ENCODE data around the gene ETV4. TPM values are rescaled to one million over a fixed set of nuclear protein-coding genes. Genes with fewer than 3 reads are reported as not detected.

The ETV4 gene
- total and polyA plus RNA-seq, 3 donors from 2014 or later, result 1.4 to 2.2 (median 1.6) TPM

- no peak overlapping the region for H3K4me3 ChIP-seq
- no peaks in the 10 kb centered on the region for H3K36me3 ChIP-seq (ENCODE audit: low read depth, missing control alignments)
- TF ChIP-seq POLR2A (IDR thresholded peaks at IDR 0.05) (no peak), CTCF (IDR thresholded peaks at IDR 0.05) (no peak)
- no peak overlapping the region for H3K27ac ChIP-seq
- H3K9me3 ChIP-seq, result no peaks in the 10 kb centered on the region
- H3K4me1 ChIP-seq, result no peaks in the 10 kb centered on the region
- DNase-seq, result no peak
- intact Hi-C loops (cut with DNase I; ENCODE audit: low total_unique reads), result no loop called here
- H3K27me3 ChIP-seq, result no peaks in the 10 kb centered on the region
- WGBS, 2 donors, result 75 to 91% methylated on average over 5 of the region's 5 CpGs
Observed at GRCh38 chr17:43558805-43559160, 12.6 kb upstream of the ETV4 start.

GRCh38 chr17:43556292-43556691 is 10.2 kb upstream of the ETV4 start:
- 67% methylated on average over 5 of the region's 5 CpGs for WGBS, 2 donors
- peaks cover 3% of the 10 kb centered on the region for H3K4me1 ChIP-seq
- no peak overlapping the region for H3K4me3 ChIP-seq
- DNase-seq, result no peak
- H3K36me3 ChIP-seq (ENCODE audit: low read depth, missing control alignments), result no peaks in the 10 kb centered on the region
- H3K27ac ChIP-seq, result no peak overlapping the region
- no peak for TF ChIP-seq POLR2A (IDR thresholded peaks at IDR 0.05)
- TF ChIP-seq CTCF (IDR thresholded peaks at IDR 0.05), result no peak
- no peaks in the 10 kb centered on the region for H3K9me3 ChIP-seq
- intact Hi-C loops (cut with DNase I; ENCODE audit: low total_unique reads), result no loop called here
- H3K27me3 ChIP-seq, result no peaks in the 10 kb centered on the region

- 66 to 76% methylated on average over 6 of the region's 6 CpGs for WGBS, 2 donors
- no peak overlapping the region for H3K27ac ChIP-seq
- intact Hi-C loops (cut with DNase I; ENCODE audit: low total_unique reads), result no loop called here
- no peak overlapping the region for H3K4me3 ChIP-seq
- no peaks in the 10 kb centered on the region for H3K9me3 ChIP-seq
- no peak for DNase-seq
- no peaks in the 10 kb centered on the region for H3K36me3 ChIP-seq (ENCODE audit: low read depth, missing control alignments)
- peaks cover 3% of the 10 kb centered on the region for H3K4me1 ChIP-seq
- no peak for TF ChIP-seq POLR2A (IDR thresholded peaks at IDR 0.05)
- TF ChIP-seq CTCF (IDR thresholded peaks at IDR 0.05), result no peak
- no peaks in the 10 kb centered on the region for H3K27me3 ChIP-seq
Observed at GRCh38 chr17:43554857-43555256, 8.7 kb upstream of the ETV4 start.

- Histone ChIP-seq H3K36me3 (ENCODE audit: low read depth, missing control alignments) (no peaks in the 10 kb centered on the region), H3K4me1 (peaks cover 3% of the 10 kb centered on the region), H3K9me3 (no peaks in the 10 kb centered on the region), H3K27me3 (no peaks in the 10 kb centered on the region), H3K4me3 (no peak overlapping the region), H3K27ac (no peak overlapping the region)
- 65 to 68% methylated on average over 2 of the region's 2 CpGs for WGBS, 2 donors
- intact Hi-C loops (cut with DNase I; ENCODE audit: low total_unique reads), result no loop called here
- DNase-seq, result no peak
- TF ChIP-seq POLR2A (IDR thresholded peaks at IDR 0.05) (no peak), CTCF (IDR thresholded peaks at IDR 0.05) (no peak)
Observed at GRCh38 chr17:43553573-43553972, 7.4 kb upstream of the ETV4 start.

GRCh38 chr17:43552229-43552837 is 6.2 kb upstream of the ETV4 start:
- Histone ChIP-seq H3K27ac (no peak overlapping the region), H3K4me3 (no peak overlapping the region), H3K27me3 (no peaks in the 10 kb centered on the region), H3K36me3 (ENCODE audit: low read depth, missing control alignments) (no peaks in the 10 kb centered on the region), H3K9me3 (no peaks in the 10 kb centered on the region), H3K4me1 (peaks cover 3% of the 10 kb centered on the region)
- TF ChIP-seq POLR2A (IDR thresholded peaks at IDR 0.05), result no peak
- no peak for TF ChIP-seq CTCF (IDR thresholded peaks at IDR 0.05)
- WGBS, 2 donors, result 40 to 44% methylated on average over 8 of the region's 8 CpGs
- no peak for DNase-seq
- intact Hi-C loops (cut with DNase I; ENCODE audit: low total_unique reads), result no loop called here

Data from testis (tissue), 3 donors.